GM11168 (cell line): ENCODE results near the gene RELL1.
"Not testable (repeated sequence)": the region's sequence is repeated elsewhere in the genome, so short reads cannot be mapped to it uniquely, and the experiment has no call there.

Experiments used
- in situ Hi-C: fragments of 300-500 bp; cut with MboI; formaldehyde crosslinking; loops from one replicate; pipeline ENCODE4 v1.12.0; 2022; ENCODE audit warnings: low sequenced_read_pairs; ENCODE audit not compliant: unreplicated experiment

Gene RELL1

GRCh38 chr4:37693450-37694190, 7.4 kb upstream of the RELL1 start:
- in situ Hi-C loops: no loop called here

DNA sequence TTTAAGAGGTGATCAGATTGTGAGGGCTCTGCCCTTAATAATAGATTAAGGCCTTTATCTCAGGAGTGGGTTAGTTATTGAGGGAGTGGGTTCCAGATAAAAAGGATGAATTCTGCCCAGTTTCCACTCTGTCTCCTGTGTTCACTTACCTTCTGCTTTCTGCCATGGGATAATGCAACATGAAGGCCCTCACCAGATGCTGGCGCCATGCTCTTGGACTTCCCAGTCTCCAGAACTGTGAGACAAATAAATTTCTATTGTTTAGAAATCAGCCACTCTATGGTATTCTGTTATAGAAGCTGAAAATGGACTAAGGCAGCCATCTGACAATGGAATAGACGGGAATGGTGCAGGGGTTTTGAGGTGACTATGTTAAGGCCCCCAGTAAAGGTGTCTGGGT, 6.9 kb upstream of the RELL1 start:
- in situ Hi-C loops: no loop called here

- in situ Hi-C loops: no loop called here
Observed at GRCh38 chr4:37690976-37691375, 4.8 kb upstream of the RELL1 start.

DNA sequence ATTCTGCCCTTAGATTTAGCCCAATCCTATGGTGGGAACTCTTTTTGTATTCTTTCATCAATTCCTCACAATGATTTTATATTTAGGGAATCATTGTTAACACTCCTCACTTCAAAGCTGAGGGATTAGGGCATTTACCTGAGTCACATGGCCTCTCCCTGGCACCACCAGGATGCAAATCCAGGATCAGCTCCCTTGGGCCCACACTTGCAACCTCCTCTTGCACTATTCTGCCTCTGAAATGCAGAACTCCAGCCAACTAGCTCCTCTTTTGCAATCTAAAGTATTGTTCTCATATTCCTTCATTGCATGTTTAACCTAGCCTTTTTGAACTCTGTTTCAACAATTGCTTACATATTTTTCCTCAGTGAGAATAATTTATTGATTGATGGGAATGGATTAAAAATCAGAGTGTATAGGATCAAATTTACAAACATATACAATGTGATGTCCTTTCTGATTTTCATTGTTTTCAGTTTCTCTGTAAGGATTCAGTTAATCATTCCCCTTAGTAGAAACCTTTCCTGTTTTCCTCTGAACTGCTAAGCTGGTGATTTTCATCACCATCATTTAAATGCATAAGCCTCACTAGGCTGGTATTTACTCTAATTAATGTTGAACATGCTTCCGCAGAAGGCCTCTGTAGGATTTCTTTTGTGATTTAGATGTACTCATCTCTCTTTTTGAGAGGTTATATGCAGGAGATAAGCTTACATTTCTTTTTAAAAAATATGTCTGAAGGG, 3.3 kb upstream of the RELL1 start:
- in situ Hi-C loops: no loop called here

DNA sequence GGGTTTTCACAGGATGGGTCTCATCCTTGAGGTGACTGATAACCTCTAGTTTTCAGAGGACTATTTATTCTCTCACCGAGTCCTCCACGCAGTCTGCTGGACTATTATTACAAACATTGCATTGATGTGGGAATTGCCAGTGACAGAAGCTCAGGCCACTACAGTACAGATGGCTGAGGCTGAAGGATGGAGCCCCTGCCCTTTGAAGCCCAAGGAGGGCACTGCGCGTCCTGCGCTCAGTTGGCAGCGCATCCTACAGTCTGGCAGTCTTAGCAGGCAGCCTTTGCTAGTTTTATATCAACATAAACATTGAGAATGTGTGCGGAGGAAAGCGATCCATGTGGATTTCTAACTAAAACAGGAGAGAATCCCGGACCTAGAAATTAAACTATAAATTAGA, 1.5 kb upstream of the RELL1 start:
- in situ Hi-C loops: no loop called here

DNA sequence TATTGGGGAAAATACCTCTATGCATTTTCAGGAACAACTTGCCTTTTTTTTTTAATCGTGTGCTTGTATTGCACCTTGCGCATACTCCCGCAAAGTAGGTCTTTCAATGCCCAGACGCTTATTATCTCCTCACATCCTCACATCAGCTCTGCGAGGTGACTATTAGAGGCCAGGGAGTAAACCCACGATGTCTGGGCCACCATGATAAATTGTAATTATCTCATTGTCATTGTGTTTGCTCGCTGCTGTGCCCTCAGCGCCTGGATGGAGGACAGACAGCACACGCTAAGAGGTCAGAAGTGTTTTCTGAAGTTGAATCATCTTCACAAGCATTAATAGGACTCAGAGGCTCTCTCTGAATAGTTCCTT, 1.0 kb upstream of the RELL1 start:
- in situ Hi-C loops: no loop called here

- in situ Hi-C loops: no loop called here
Observed at GRCh38 chr4:37685823-37686372, 278 bp downstream of the RELL1 start.

- in situ Hi-C loops: no loop called here
Observed at GRCh38 chr4:37685161-37685822, 884 bp downstream of the RELL1 start.

DNA sequence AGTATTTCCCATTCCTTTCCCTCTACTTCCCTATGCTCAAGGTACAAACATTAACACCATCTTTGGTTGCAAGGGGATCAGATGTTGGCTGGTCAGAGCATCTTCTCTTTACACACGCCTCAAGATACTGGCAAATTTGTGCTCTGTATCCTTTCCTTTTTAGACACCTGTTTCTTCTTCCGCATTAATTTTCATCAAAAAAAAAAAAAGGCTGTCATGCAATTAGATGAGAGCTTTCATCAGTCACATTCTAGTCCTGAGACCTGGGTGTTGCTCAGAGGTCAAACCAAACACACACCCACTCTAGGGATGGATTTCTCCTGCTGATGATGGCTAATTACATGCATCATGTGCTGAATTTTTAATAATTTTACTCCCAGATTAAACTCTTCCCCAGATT, 2.0 kb downstream of the RELL1 start:
- in situ Hi-C loops: no loop called here

- in situ Hi-C loops: no loop called here
Observed at GRCh38 chr4:37682701-37683401, 3.3 kb downstream of the RELL1 start.

GRCh38 chr4:37680089-37680488, 6.1 kb downstream of the RELL1 start:
- in situ Hi-C loops: no loop called here

DNA sequence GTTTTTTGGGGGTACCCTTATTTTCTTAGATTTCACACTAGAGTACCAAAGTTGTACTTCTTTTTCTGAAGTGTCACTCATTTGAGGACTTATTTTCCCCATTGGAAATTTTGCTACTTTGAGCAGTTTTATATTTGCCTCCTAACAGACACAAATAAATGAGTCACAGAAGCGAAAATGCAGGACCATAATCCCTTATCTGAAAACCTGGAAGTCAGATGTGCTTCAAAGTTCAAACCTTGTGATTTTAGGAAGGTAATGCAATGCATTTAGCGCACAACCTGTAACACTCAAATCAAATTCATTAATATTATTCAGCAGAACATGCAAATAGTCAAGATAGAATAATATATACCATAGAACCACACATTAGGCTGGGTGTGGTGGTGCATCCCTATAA, 6.9 kb downstream of the RELL1 start:
- in situ Hi-C loops: no loop called here

GRCh38 chr4:37678624-37679023, 7.6 kb downstream of the RELL1 start:
- in situ Hi-C loops: no loop called here

GRCh38 chr4:37675587-37676290, 10.4 kb downstream of the RELL1 start:
- in situ Hi-C loops: no loop called here

GRCh38 chr4:37674439-37674838, 11.7 kb downstream of the RELL1 start:
- in situ Hi-C loops: no loop called here

- in situ Hi-C loops: no loop called here
Observed at GRCh38 chr4:37673538-37674192, 12.5 kb downstream of the RELL1 start.

DNA sequence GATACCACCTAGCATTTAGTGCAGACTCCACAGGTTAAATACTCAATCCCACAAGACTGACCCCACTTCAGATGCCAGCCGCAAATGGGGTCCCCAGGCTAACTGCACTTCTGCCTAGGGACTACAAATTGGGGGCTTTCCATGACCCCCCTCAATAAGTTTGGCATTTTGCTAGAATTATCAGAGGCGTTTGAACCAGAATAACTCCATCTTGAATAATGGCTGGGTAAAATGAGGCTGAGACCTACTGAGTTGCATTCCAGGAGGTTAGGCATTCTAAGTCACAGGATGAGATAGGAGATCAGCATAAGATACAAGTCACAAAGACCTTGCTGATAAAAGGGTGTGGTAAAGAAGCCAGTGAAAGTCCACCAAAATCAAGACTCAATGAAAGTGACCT, 15.1 kb downstream of the RELL1 start:
- in situ Hi-C loops: no loop called here

DNA sequence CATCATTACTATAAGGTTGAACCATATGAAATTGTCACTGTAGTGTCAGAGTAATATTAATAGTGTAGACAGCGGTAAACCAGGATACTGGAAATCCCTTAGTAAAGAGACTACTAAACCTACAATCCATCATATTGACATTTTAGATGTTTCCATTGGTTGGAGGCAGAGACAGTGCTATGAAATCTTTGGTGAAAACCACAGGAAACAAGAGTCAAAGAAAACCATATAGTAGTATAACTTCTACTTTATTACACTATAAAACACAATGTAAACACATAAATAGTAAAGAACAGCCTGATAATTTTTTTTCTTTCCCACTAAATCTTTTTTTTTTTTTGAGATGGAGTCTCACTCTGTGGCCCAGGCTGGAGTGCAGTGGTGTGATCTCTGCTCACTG, 15.9 kb downstream of the RELL1 start:
- in situ Hi-C loops: no loop called here

DNA sequence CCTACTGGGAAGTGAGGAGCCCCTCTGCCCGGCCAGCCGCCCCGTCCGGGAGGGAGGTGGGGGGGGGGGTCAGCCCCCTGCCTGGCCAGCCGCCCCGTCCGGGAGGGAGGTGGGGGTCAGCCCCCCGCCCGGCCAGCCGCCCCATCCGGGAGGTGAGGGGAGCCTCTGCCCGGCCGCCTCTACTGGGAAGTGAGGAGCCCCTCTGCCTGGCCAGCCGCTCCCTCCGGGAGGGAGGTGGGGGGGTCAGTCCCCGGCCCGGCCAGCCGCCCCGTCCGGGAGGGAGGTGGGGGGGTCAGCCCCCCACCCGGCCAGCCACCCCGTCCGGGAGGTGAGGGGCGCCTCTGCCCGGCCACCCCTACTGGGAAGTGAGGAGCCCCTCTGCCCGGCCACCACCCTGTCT, 17.1 kb downstream of the RELL1 start:
- in situ Hi-C loops: not testable (repeated sequence)
